Measurements from ENCODE around the gene DPM2. TPM values are rescaled to one million over a fixed set of nuclear protein-coding genes. Genes with fewer than 3 reads are reported as not detected.

DPM2 gene
- total and polyA plus RNA-seq, 7 donors = 9.7 to 39.6 (median 16.6) TPM

DNA sequence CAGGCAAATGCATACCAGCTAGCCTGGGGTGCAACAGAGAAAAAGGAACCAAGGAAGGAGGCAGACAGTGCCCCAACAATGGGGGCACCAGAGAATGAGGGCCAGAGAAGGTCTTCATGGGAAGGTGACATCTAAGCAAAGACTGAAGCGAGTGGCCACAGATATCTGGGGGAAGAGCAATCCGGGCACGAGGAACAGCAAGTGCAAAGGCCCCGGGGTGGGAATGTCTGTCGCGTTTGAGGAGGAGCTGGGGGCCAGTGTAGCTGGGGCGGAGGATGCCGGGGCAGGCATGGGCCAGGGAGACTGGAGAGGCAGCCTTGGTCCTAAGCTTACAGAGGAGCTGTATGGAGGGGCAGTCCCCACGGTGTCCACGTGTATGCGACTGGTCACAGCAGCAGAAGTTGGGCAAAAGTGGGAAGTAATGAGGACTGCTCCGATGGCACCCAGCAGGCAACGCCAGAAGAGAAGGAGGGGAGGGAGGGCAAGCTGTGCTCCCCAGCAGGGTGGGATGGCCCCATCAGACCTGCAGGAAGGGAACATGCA, 24.0 kb upstream of the DPM2 start:
- ATAC-seq (no peak), DNase-seq (no peak)
- TF ChIP-seq, protein P1, sequence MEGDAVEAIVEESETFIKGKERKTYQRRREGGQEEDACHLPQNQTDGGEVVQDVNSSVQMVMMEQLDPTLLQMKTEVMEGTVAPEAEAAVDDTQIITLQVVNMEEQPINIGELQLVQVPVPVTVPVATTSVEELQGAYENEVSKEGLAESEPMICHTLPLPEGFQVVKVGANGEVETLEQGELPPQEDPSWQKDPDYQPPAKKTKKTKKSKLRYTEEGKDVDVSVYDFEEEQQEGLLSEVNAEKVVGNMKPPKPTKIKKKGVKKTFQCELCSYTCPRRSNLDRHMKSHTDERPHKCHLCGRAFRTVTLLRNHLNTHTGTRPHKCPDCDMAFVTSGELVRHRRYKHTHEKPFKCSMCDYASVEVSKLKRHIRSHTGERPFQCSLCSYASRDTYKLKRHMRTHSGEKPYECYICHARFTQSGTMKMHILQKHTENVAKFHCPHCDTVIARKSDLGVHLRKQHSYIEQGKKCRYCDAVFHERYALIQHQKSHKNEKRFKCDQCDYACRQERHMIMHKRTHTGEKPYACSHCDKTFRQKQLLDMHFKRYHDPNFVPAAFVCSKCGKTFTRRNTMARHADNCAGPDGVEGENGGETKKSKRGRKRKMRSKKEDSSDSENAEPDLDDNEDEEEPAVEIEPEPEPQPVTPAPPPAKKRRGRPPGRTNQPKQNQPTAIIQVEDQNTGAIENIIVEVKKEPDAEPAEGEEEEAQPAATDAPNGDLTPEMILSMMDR (IDR thresholded peaks at IDR 0.05) = no peak
- Histone ChIP-seq H3K9me3 (no peaks in the 10 kb centered on the region), H3K27ac (no peak overlapping the region), H3K36me3 (ENCODE audit: insufficient read depth in 1 of 2, low read depth in 1 of 2) (no peaks in the 10 kb centered on the region), H3K27me3 (ENCODE audit: insufficient read depth in 3 of 3, low read length in 2 of 3) (no peaks in the 10 kb centered on the region), H3K4me1 (peaks cover 57% of the 10 kb centered on the region), H3K4me3 (no peak overlapping the region)
- 92 to 99% (median 94%) methylated on average over 13 of the region's 13 CpGs for WGBS, 3 donors
- intact Hi-C loops (cut with DNase I) = no loop called here

DNA sequence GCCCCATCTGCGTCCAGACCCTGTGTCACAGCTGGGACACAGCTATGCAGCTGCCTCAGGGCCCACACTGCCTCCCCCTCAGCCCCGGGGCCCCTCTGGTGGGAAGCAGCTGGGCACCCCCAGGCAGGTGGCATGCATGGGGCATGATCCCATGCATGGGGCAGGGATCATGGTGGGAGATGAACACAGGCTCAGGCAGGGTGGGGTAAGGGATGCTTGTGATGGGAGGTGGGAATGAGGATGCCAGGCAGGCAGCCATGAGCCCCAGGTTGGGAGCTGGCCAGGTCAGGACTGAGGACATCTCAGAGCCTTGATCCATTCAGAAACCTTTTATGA, 23.5 kb upstream of the DPM2 start:
- 65 to 75% (median 67%) methylated on average over 2 of the region's 2 CpGs for WGBS, 3 donors
- Histone ChIP-seq H3K27me3 (ENCODE audit: insufficient read depth in 3 of 3, low read length in 2 of 3) (no peaks in the 10 kb centered on the region), H3K9me3 (no peaks in the 10 kb centered on the region), H3K27ac (no peak overlapping the region), H3K4me1 (peaks cover 54% of the 10 kb centered on the region), H3K4me3 (no peak overlapping the region), H3K36me3 (ENCODE audit: insufficient read depth in 1 of 2, low read depth in 1 of 2) (no peaks in the 10 kb centered on the region)
- ATAC-seq (no peak), DNase-seq (no peak)
- TF ChIP-seq, protein P1 (IDR thresholded peaks at IDR 0.05) = no peak
- intact Hi-C loops (cut with DNase I) = no loop called here

- DNase-seq = no peak
- 37 to 49% (median 45%) methylated on average over 11 of the region's 11 CpGs for WGBS, 3 donors
Measured at GRCh38 chr9:127960410-127961154, 22.9 kb upstream of the DPM2 start.

GRCh38 chr9:127959841-127960409, 22.3 kb upstream of the DPM2 start:
- ATAC-seq (no peak), DNase-seq (no peak)
- Histone ChIP-seq H3K36me3 (ENCODE audit: insufficient read depth in 1 of 2, low read depth in 1 of 2) (no peaks in the 10 kb centered on the region), H3K4me3 (no peak overlapping the region), H3K9me3 (no peaks in the 10 kb centered on the region), H3K4me1 (peaks cover 52% of the 10 kb centered on the region), H3K27ac (peak overlapping the region; percentile 55), H3K27me3 (ENCODE audit: insufficient read depth in 3 of 3, low read length in 2 of 3) (no peaks in the 10 kb centered on the region)
- TF ChIP-seq, protein P1 (IDR thresholded peaks at IDR 0.05) = no peak
- intact Hi-C loops (cut with DNase I) = no loop called here
- 91 to 98% (median 92%) methylated on average over 2 of the region's 2 CpGs for WGBS, 3 donors

More at GRCh38 chr9:127960410-127961154, 22.9 kb upstream of the DPM2 start:
- ATAC-seq = no peak
- Histone ChIP-seq H3K9me3 (no peaks in the 10 kb centered on the region), H3K27me3 (ENCODE audit: insufficient read depth in 3 of 3, low read length in 2 of 3) (no peaks in the 10 kb centered on the region), H3K27ac (peak overlapping the region; percentile 55), H3K4me1 (peaks cover 54% of the 10 kb centered on the region), H3K36me3 (ENCODE audit: insufficient read depth in 1 of 2, low read depth in 1 of 2) (no peaks in the 10 kb centered on the region), H3K4me3 (no peak overlapping the region)
- intact Hi-C loops (cut with DNase I) = no loop called here
- TF ChIP-seq, protein P1 (IDR thresholded peaks at IDR 0.05) = no peak

Data from psoas muscle (tissue), 8 donors.